Uterus (tissue), 2 donors: ENCODE data around the gene HMCN1.

Source experiments
- CTCF ChIP-seq, 4 experiments: fragments of 200-600 bp in 2 of 4; fragments of 450-650 bp in 2 of 4; sonication (generic) in 2 of 4; IDR thresholded peaks; one replicate each; pipeline ENCODE4 v1.5.1; 2016 to 2019; ENCODE audit warnings: antibody characterized with exemption in 4 of 4, mild to moderate bottlenecking in 2 of 4, moderate library complexity in 1 of 4
- POLR2A ChIP-seq, 2 donors: fragments of 450-650 bp; IDR thresholded peaks; one replicate each; pipeline ENCODE4 v1.6.1; 2016; ENCODE audit warnings: antibody characterized with exemption in 2 of 2, mild to moderate bottlenecking in 1 of 2, moderate library complexity in 1 of 2

- TF ChIP-seq POLR2A (IDR thresholded peaks at IDR 0.05) (no peak), CTCF (IDR thresholded peaks at IDR 0.05) (no peak)
Observed at GRCh38 chr1:185768371-185768770, 34.2 kb downstream of the HMCN1 start.
